Hepatic stellate cell (primary cell): ENCODE measurements around the gene ZNF407.
"Not testable (repeated sequence)": the region's sequence is repeated elsewhere in the genome, so short reads cannot be mapped to it uniquely, and the experiment has no call there.

ENCODE experiments used
- DNase-seq: peaks from one replicate; pipeline ENCODE4 v3.0.0; 2011; ENCODE audit warnings: low spot score

ZNF407 gene

DNA sequence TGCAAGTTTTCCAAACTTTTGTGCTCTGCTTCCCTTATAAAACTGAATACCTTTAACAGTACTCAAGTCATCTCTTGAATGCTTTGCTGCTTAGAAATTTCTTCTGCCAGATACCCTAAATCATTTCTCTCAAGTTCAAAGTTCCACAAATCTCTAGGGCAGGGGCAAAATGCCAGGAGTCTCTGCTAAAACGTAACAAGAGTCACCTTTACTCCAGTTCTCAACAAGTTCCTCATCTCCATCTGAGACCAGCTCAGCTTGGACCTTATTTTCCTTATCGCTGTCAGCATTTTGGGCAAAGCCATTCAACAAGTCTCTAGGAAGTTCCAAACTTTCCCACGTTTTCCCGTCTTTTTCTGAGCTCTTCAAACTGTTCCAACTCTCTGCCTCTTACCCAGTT is 373.7 kb downstream of the ZNF407 start:
- not testable (repeated sequence) for DNase-seq

- DNase-seq: not testable (repeated sequence)
Measured at GRCh38 chr18:74971776-74972175, 374.1 kb downstream of the ZNF407 start.

GRCh38 chr18:74972354-74972753 is 374.7 kb downstream of the ZNF407 start:
- DNase-seq: no peak

DNA sequence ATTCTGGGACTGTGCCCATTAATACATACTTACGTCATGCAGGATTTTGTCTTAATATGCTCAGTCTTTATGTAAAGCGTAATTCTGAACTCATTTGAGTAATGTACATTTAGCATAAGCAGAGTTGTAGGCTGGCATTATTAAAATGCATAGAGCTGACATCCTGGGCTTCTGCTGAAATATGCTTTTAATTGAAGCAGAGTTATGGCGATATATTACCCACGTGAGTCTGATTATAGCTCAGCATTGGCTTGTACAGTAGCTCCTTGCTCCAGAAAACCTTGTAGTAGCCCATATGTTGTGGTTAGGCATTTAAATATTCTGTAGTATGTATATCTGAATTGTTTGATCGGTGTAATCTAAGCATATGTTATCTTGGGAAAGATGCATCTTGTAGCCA is 377.3 kb downstream of the ZNF407 start:
- no peak for DNase-seq

DNA sequence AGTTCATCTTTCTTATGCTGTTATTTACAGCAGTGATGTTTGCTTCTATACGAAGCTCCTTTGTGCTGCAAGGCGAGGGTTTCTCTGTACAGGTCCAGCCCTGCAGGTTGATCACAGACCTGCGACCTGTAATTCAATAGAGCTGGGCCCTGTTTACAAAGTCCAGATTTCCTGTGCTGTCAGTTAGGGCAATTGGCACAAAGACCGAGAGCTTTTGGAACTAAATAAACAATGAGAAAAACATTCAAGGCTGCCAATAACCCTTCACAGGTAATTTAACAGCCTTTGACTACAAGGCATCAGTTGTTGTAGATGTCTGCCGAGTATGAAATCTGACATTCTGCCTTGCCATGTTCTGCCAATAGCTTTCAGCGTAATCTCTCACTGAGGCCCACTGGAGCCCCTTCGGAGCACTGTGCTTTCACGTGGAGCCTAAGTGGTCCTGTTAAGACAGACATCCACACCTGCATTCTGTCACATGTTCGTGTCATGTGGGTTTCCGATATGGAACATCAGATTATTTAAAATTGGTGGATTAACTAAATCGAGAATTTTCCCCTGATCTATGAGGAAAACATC is 378.8 kb downstream of the ZNF407 start:
- no peak for DNase-seq

DNA sequence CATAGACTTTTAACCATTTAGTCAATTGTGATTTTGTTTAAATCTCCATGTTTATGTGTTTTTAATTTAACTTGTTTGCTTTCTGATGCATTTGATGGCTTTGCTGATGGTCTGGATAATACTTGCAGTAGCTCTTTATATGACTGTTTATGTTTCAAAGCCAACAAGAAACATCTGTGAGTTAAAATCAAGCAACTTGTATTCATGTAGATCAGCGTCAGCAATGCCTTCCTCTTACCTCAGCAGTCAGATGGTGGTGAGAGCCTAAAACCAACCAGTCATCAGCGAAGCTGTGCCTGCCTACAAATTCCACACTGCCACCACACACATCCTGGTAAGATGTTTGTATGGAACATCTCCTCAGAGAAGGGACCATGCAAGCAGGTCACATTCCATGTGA is 379.4 kb downstream of the ZNF407 start:
- no peak for DNase-seq

- DNase-seq: no peak
Measured at GRCh38 chr18:74980669-74981068, 383.0 kb downstream of the ZNF407 start.

- DNase-seq: no peak
Measured at GRCh38 chr18:74981476-74981875, 383.8 kb downstream of the ZNF407 start.

GRCh38 chr18:74982946-74983635 is 385.4 kb downstream of the ZNF407 start:
- no peak for DNase-seq

DNA sequence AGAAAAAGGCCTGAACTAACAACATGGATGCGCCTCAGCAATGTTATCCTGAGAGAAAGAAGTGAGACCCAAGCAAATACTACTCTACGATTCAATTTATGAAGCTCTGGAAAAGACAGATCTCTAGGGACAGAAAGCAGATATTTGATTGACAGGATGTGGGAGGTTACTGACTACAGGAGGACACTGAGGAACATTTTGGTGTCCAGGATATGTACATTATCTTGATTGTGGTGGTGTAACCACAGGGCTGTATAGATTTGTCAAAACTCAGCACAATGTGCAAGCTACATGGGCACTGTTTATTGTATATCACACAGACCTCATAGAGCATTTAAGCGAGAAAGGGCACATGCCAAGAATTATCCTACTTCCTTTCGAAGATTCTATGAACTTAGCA is 391.5 kb downstream of the ZNF407 start:
- no peak for DNase-seq

DNA sequence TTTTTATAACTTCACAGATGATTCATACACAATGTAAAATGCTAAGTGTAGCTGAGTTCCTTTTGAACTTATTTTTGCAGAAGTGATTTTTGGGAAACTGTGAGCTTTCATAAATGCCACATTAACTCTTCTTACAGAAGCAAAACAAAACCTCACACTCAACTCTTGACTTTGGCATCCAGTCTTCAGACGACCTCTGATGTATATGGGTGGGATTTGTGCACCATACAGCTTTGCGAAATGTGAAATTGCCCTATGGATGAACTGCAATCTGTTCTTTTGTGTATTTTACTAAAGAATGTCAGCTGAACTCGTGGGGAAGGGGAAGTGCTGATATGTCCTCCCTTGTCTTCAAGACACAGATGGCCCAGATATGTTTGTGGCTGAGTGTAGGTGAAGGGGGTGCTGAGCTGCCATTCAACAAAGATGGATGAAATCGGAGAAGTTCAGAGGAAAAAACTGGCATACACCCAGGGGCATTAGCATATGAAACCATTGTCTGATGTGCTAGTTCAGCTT is 393.0 kb downstream of the ZNF407 start:
- no peak for DNase-seq

DNA sequence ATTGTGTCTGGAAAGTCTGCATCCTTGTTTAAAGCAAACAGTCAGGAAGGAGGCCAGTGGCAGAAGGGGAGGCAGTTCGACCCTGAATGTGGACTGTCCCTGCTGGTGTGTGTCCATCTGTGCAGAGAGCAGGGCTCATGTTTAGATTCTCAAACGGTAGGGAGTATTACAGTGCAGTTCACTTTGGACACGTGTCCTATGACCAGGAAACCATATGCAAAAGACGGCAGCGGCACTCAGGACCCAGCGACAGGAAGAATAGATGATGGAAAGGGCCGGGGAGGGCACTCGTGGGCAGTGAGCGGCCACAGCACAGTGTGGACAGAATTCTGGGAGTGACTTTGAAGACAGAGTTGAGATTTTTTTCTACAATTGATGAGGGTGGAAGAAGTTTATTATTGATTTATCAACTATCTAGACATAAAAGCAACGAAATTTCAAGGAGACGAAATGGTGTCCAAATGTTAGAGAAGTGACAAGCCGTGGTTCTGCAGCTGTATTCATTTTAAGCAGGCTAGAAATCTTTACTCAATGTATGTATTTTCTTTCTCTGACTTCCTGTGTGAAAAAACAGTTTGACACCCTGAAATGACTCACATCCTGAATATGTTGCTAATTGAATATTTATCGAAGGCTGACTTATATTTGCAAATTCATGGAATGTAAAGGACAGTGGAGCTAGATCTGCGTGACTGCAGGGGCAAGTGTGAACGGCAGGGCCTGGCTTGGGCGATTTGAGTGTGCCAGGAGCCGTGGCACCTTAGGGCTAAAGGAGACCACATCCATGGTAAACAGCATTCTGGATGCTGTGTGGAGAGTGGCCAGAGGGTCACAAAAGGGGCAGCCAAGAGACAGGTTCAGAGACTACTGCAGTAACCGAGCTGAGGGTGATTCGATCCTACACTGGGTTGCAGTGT is 397.1 kb downstream of the ZNF407 start:
- no peak for DNase-seq

DNA sequence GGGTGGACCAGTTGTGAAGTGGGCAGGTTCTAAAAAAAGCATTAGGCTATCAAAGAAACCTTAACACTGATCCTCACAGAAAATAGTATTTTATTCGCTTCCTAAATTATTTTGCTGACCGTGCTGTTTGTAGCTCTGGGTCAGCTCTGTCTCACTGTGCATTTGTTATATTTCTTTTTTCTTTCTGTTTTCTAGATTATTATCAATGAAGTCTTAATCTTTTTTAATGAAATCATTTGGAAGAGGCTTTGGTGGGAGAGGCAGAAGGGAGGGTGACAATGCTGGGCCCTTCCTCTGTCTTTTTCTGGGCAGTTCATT is 397.7 kb downstream of the ZNF407 start:
- no peak for DNase-seq

- DNase-seq: no peak
Measured at GRCh38 chr18:74996055-74996454, 398.4 kb downstream of the ZNF407 start.

DNA sequence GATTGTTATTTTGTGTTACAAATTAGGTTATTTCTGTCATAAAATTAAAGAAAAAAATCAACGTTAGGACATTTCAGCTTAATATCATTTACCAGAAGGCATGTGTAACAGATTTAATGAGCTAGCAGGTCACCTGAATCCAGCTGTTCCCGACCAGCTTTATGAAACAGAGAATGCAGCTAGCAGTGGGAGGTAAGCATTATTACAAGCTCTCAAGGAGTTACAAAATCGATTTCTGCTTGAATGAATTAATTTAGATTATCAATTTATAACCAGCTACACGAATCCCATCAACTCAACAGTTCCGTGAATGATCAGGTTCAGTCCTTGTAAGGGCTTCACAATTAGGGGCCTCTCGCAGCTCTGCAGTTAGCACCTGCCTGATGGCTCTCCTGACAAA is 399.3 kb downstream of the ZNF407 start:
- no peak for DNase-seq

DNA sequence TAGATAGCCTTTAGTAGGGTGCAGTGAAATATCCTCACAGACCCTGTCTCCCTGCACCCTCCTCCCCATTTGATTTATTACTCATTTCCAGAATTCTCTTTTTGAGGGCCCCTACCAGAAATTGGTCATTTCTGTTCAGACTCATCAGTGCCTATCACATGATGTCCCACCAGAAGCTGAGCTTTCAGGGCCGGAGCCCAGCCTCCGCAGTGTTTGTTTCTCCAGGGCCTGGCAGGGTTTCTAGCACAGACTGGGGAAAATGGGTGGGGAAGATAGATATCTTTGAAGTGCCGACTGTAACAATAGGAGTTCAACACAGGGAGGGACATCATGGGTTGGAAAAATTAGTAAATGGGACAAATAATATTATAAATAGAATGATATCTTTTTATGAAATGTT is 403.2 kb downstream of the ZNF407 start:
- DNase-seq: no peak

GRCh38 chr18:75003039-75003438 is 405.4 kb downstream of the ZNF407 start:
- no peak for DNase-seq

GRCh38 chr18:75003764-75004690 is 406.4 kb downstream of the ZNF407 start:
- no peak for DNase-seq

DNA sequence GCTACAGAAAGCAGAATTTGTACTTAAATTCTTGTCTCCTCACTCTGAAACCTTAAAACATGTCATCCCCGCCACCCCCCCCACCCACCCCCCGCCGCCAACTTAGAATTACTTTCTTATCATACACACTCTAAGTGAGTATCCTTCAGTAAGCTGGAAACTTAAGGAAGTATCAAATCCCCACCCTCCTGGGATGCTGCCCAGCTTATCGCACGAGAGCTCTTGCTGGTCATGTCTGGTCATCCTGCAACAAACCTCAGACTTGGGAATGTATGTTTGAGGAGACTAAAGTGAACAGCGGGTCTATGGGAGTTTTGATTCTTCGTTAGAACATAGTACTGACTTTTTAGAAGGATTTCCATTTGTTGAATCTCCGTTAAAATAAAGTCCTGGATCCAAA is 408.0 kb downstream of the ZNF407 start:
- peak; percentile 28 for DNase-seq

DNA sequence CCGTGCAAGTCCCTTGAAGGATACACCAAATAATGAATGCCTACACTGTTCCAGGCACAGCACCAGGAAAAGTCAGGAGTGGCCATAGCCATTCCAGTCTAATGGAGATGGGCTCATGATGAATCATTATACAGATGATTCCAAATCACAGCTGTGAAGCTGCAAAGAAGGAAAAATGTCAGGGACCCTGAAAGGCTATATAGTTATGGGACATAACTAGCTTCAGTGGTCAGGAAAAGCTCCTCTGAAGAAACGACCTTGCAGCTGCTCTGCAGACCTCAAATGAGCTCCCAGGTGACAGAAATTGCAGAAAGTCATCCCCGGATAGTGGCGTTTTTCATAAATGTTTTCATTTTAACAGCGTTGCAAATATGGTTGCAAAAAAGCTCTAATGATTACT is 410.5 kb downstream of the ZNF407 start:
- no peak for DNase-seq

DNA sequence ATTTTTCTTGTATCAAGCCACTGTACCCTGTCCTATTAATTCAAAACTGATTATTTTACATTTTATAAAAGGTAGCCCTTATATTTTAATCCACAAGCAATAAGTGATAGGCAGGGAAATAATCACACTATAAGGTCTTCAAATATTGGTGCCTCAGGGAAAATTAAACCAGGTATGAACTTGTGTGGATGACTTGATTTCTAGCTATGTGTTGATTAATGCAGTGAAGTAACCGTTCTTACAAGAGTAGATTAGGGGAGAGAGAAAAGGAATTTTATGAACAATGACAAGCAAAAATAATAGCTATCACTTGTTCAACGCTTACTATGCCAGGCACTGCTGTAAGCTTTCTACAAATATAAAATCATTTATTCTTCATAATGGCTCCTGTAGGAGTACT is 411.6 kb downstream of the ZNF407 start:
- no peak for DNase-seq

DNA sequence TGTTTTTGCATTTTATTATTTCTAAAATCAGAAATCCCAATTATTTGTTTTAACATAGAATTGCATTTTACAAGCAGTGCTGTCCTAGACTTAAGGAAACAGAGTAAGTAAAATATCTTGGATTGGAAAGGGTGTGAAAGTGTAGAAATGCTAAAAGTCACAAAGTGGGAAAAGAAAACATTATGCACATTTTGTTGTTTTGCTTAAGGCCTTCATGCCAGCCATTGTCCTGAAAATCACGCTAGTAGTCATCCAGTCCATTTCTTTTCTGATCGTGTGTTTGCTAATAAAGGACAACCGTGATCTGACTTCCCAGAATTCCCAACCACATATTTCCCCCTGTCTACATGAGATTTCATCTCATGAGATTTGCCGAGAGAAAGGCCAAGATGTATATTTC is 412.2 kb downstream of the ZNF407 start:
- DNase-seq: no peak
